HG03457 (cell line): ENCODE results near the gene MMADHC.

Experiments used
- ATAC-seq: cut with Tn5 transposase; IDR thresholded peaks from one replicate; pipeline ENCODE4 v1.9.1; 2021; ENCODE audit warnings: moderate number of reproducible peaks; ENCODE audit not compliant: unreplicated experiment

Gene MMADHC

GRCh38 chr2:149559341-149560068 lies 28.1 kb downstream of the MMADHC start:
- ATAC-seq = no peak

- ATAC-seq = no peak
These were observed 31.1 kb downstream of the MMADHC start for GRCh38 chr2:149556452-149556851.

GRCh38 chr2:149552830-149553229 lies 34.7 kb downstream of the MMADHC start:
- no peak for ATAC-seq

DNA sequence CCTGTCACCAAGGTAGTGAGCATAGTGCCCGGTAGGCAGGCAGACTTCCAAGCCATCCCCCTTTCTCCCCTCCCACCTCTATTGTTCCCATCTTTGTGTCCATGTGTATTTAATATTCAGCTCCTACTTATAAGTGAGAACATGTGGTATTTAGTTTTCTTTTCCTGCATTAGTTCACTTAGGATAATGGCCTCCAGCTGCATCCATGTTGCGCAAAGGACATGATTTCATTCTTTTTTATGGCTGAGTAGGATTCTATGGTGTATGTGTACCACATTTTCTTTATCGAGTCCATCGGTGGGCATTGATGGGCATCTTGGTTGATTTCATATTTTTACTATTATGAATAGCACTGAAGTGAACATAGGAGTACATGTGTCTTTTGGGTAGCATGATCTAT lies 35.3 kb downstream of the MMADHC start:
- ATAC-seq = no peak

GRCh38 chr2:149544692-149545091 lies 42.9 kb downstream of the MMADHC start:
- no peak for ATAC-seq

DNA sequence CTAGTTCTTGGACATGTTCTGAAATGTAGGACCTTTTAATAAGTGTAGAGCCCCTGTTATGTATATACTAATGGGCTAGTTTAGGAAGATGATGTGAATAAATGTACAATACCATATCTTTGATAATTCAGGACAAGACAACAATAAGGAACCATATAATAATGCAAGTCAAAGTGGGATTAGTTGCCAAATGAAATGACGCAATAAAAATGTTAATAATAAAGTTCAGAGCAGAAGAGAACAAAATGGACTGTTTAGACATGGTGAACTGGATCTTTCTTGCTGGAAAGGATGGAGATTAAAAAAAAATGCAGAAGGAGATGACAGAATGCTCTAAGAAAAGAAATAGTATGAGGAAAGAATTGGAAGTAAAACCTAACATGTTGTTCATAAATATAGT lies 43.7 kb downstream of the MMADHC start:
- no peak for ATAC-seq

DNA sequence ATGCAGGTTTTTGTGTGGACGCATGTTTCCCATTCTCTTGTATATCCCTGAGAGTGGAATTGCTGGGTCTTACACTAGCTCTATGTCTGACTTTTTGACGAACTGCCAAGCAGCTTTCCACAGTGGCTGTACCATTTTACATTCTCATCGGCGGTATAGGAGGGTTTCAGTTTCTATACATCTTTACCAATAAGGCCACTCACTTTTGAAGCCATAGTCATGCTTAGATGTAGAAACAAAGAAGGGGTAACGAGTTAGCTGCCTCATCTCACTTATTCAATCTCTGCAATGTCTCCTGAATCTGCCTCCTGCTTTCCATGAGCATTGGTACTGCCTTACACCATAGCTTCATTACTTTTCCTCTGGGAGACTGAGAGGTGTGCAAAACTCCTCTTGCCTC lies 47.4 kb downstream of the MMADHC start:
- no peak for ATAC-seq

GRCh38 chr2:149538138-149538833 lies 49.3 kb downstream of the MMADHC start:
- no peak for ATAC-seq

- no peak for ATAC-seq
These were observed 50.4 kb downstream of the MMADHC start for GRCh38 chr2:149537092-149537726.

DNA sequence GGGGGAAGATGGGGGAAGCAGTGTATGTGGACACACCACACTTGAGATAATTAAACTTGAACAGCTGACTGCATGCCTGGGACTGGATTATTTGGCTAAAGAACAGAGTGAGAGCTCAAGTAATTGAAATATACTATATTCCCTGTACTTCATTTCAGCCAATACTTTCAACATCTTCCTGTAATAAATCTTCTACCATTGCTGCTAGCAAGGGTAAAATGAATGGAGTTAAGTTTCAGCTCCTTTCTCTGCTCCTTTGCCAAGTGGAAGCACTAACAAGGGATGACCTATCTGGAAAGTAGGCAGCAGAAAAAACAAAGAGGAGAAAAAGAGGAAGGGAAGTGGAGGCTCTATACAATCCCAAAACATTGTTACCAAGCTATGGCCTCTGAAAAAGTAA lies 50.9 kb downstream of the MMADHC start:
- ATAC-seq = no peak

- no peak for ATAC-seq
These were observed 52.9 kb downstream of the MMADHC start for GRCh38 chr2:149534674-149535073.

GRCh38 chr2:149528983-149529382 lies 58.6 kb downstream of the MMADHC start:
- no peak for ATAC-seq

GRCh38 chr2:149527998-149528755 lies 59.4 kb downstream of the MMADHC start:
- no peak for ATAC-seq

DNA sequence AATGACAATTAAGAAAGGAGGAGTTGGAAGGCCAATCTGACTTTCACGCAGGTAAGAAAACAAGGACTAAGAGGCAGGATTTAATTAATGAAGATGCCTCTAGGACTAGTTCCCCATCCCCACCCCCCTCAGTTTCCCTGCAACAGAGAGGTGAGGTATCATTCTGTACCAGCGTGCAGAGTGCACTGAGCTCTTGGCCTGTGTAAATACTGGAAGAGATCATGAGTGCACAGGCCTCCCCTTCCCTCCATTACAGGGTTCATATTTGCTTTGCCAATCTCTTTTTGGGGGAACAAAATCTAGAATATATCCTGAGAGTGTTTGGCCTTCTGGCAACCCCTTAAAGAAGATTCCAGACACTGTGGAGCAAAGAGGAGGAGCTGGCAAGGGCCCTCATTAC lies 60.9 kb downstream of the MMADHC start:
- ATAC-seq = no peak

- ATAC-seq = no peak
These were observed 62.3 kb downstream of the MMADHC start for GRCh38 chr2:149525323-149525722.
